ENCODE results near the gene INF2.

Gene INF2

DNA sequence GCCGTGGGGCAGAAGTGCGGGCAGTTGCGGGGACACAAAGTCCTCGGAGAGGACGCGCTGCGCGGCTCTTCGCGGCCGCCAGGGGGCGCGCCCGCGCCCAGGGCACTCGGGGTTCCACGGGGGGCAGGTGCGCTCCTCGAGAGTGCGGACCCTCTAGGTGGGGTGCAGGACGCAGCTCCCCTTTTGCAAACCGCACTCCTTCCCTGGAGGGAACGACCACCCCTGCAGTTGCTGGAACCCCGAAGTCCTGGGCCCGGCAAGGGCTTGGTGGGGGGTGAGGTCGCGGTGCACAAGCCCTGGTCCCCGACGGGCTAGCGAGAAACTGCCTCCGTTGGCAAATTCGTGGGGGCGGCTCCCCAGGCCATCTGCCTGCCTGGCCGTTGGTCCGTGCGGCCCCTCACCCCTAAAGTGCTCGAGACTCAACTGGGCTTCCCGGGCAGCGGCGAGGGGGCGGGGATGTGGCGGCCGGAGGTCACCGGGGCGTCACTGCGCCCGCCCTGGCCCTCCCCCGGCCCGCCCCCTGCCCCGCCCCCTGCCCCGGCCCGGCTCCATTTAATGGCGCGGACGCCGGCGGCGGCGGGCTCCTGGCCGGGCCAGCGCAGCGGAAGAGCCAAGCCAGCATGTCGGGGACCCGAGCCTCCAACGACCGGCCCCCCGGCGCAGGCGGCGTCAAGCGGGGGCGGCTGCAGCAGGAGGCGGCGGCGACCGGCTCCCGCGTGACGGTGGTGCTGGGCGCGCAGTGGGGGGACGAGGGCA is 34.4 kb downstream of the INF2 start, which contains the start of gene ADSS1:
Gene ADSS1, plus strand, starts transcription at position 579 of the 756 bp plus-strand sequence. Its CDS starts 42 bp downstream, at position 621.
- Histone ChIP-seq H3K4me1 (peaks cover 4% of the 10 kb centered on the region; the same call in 1 of the 2 replicates), H3K36me3 (0 out of 2 replicates have a peak, but pooled peaks cover 13% of the 10 kb centered on the region), H3K9me3 (no peaks in the 10 kb centered on the region), H3K4me3 (ENCODE audit: low read depth, low read length) (peak within 1 kb of the TSS; percentile 40), H3K27me3 (no peaks in the 10 kb centered on the region)
- TF ChIP-seq, protein P1, sequence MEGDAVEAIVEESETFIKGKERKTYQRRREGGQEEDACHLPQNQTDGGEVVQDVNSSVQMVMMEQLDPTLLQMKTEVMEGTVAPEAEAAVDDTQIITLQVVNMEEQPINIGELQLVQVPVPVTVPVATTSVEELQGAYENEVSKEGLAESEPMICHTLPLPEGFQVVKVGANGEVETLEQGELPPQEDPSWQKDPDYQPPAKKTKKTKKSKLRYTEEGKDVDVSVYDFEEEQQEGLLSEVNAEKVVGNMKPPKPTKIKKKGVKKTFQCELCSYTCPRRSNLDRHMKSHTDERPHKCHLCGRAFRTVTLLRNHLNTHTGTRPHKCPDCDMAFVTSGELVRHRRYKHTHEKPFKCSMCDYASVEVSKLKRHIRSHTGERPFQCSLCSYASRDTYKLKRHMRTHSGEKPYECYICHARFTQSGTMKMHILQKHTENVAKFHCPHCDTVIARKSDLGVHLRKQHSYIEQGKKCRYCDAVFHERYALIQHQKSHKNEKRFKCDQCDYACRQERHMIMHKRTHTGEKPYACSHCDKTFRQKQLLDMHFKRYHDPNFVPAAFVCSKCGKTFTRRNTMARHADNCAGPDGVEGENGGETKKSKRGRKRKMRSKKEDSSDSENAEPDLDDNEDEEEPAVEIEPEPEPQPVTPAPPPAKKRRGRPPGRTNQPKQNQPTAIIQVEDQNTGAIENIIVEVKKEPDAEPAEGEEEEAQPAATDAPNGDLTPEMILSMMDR (IDR thresholded peaks at IDR 0.05; ENCODE audit: low read depth, low read length): peak; percentile 24; the same call in 1 of the 2 replicates
- peak; percentile 67 for DNase-seq

- H3K36me3 ChIP-seq: 0 out of 2 replicates have a peak, but pooled peaks cover 9% of the 10 kb centered on the region
- H3K4me1 ChIP-seq: peaks cover 4% of the 10 kb centered on the region; the same call in 1 of the 2 replicates
- TF ChIP-seq, protein P1 (IDR thresholded peaks at IDR 0.05; ENCODE audit: low read depth, low read length): no peak
- peak overlapping the region; percentile 40 for H3K4me3 ChIP-seq (ENCODE audit: low read depth, low read length)
- H3K9me3 ChIP-seq: no peaks in the 10 kb centered on the region
- no peaks in the 10 kb centered on the region for H3K27me3 ChIP-seq
- DNase-seq: no peak
Observed at GRCh38 chr14:104724407-104724980, 35.1 kb downstream of the INF2 start.

GRCh38 chr14:104724981-104725771 is 35.8 kb downstream of the INF2 start:
- Histone ChIP-seq H3K27me3 (no peaks in the 10 kb centered on the region), H3K4me3 (ENCODE audit: low read depth, low read length) (no peak overlapping the region), H3K9me3 (no peaks in the 10 kb centered on the region), H3K36me3 (0 out of 2 replicates have a peak, but pooled peaks cover 3% of the 10 kb centered on the region), H3K4me1 (peaks cover 4% of the 10 kb centered on the region; the same call in 1 of the 2 replicates)
- TF ChIP-seq, protein P1 (IDR thresholded peaks at IDR 0.05; ENCODE audit: low read depth, low read length): no peak
- no peak for DNase-seq

GRCh38 chr14:104725772-104726548 is 36.5 kb downstream of the INF2 start:
- H3K4me1 ChIP-seq: peaks cover 4% of the 10 kb centered on the region; the same call in 1 of the 2 replicates

More at GRCh38 chr14:104725772-104726548, 36.5 kb downstream of the INF2 start:
- TF ChIP-seq, protein P1 (IDR thresholded peaks at IDR 0.05; ENCODE audit: low read depth, low read length): no peak
- no peak overlapping the region for H3K4me3 ChIP-seq (ENCODE audit: low read depth, low read length)
- H3K9me3 ChIP-seq: no peaks in the 10 kb centered on the region
- 0 out of 2 replicates have a peak, but pooled peaks cover 3% of the 10 kb centered on the region for H3K36me3 ChIP-seq
- DNase-seq: no peak
- H3K27me3 ChIP-seq: no peaks in the 10 kb centered on the region

All from BE2C (cell line).